ENCODE measurements around the gene SPATA3.

DNA sequence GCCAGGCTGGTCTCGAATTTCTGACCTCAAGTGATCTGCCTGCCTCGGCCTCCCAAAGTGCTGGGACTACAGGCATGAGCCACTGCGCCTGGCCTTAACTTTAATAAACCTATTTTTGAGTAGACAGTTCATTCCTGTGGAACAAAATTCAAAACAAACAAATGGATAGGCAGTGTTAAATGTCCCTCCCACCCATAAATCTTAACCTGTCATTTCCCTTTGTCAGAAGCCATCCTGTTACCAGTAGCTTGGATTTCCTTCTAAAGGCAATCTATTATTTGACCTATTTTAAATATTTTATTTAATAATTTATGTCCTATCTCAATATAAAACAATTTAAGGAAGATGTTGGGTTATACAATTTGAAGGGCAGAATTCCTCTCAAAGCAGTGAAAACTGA lies 34.8 kb downstream of the SPATA3 start:
- TF ChIP-seq CTCF (IDR thresholded peaks at IDR 0.05; ENCODE audit: low read depth, low read length, poor library complexity, severe bottlenecking) (no peak), EZH2phosphoT487 (IDR thresholded peaks at IDR 0.05; ENCODE audit: borderline replicate concordance, low read length) (no peak)

Measured in DOHH2 (cell line).